H1 (cell line): Measurements from ENCODE around the gene ADH1C. TPM values are rescaled to one million over a fixed set of nuclear protein-coding genes. Genes with fewer than 3 reads are reported as not detected.

Experiments
- CTCF ChIA-PET: fragments of 300-600 bp; sonication (Branson Sonifier 250); formaldehyde crosslinking; loops from one replicate; lab custom pipeline; 2021; ENCODE audit not compliant: partially characterized antibody; lab: Charles Lee
- POLR2A ChIA-PET: fragments of 300-600 bp; sonication (Branson Sonifier 250); formaldehyde crosslinking; loops from one replicate; lab custom pipeline; 2021; ENCODE audit warnings: inconsistent platforms; ENCODE audit not compliant: partially characterized antibody; lab: Charles Lee
- DNase-seq, 2 experiments: peaks; one replicate each; pipeline versions ENCODE4 v3.0.0 to v3.0.0-alpha.2; 2010 to 2022; ENCODE audit warnings: low spot score in 2 of 2, low read depth in 1 of 2, mixed read lengths in 1 of 2
- FAIRE-seq: peaks from 2 replicates; lab custom pipeline; 2011; peaks lifted over from hg19 to GRCh38; lab: Jason Lieb, UNC
- H2AFZ ChIP-seq: 2 replicates; pipeline ENCODE4 v1.8.1; 2012; ENCODE audit warnings: low read length, inconsistent platforms
- H2AK5ac ChIP-seq: 2 replicates; pipeline ENCODE4 v1.6.1; 2013; ENCODE audit warnings: low read depth, low read length
- H2BK120ac ChIP-seq: replicated peaks from 2 replicates; pipeline ENCODE3; 2013; ENCODE audit warnings: low read depth, low read length, inconsistent platforms
- H2BK12ac ChIP-seq: 2 replicates; pipeline ENCODE4 v1.6.1; 2013; ENCODE audit warnings: low read depth, low read length
- H2BK15ac ChIP-seq: 2 replicates; pipeline ENCODE4 v1.6.1; 2013; ENCODE audit warnings: low read length
- H2BK20ac ChIP-seq: 2 replicates; pipeline ENCODE4 v1.6.1; 2013; ENCODE audit warnings: low read length
- H2BK5ac ChIP-seq: 2 replicates; pipeline ENCODE4 v1.6.1; 2013; ENCODE audit warnings: low read depth, low read length
- H3K14ac ChIP-seq: 2 replicates; pipeline ENCODE4 v1.6.1; 2013; ENCODE audit warnings: inconsistent platforms; ENCODE audit not compliant: insufficient read length
- H3K18ac ChIP-seq: 2 replicates; pipeline ENCODE4 v1.6.1; 2013; ENCODE audit warnings: low read length; ENCODE audit errors: extremely low read depth
- H3K23ac ChIP-seq: 2 replicates; pipeline ENCODE4 v1.6.1; 2013; ENCODE audit warnings: inconsistent platforms; ENCODE audit not compliant: insufficient read length
- H3K23me2 ChIP-seq: 2 replicates; pipeline ENCODE4 v1.6.1; 2013; ENCODE audit warnings: low read depth, low read length
- H3K27ac ChIP-seq: 2 replicates; pipeline ENCODE4 v1.6.1; 2011; ENCODE audit warnings: low read depth, low read length, inconsistent platforms
- H3K27me3 ChIP-seq, 4 experiments: replicated peaks in 1 of 4; 1 replicate in 1 of 4; 2 replicates in 3 of 4; pipeline versions ENCODE4 v1.6.1 to v1.8.1; 2011 to 2013; ENCODE audit warnings: low read length in 3 of 4, mild to moderate bottlenecking in 3 of 4, inconsistent platforms in 2 of 4, mixed read lengths in 2 of 4, moderate library complexity in 1 of 4; ENCODE audit not compliant: control insufficient read depth in 3 of 4, insufficient read depth in 3 of 4; ENCODE audit errors: extremely low read depth in 1 of 4
- H3K36me3 ChIP-seq, 4 experiments: 2 replicates each; pipeline versions ENCODE4 v1.6.1 to v1.8.1; 2011 to 2013; ENCODE audit warnings: mild to moderate bottlenecking in 4 of 4, low read length in 3 of 4, moderate library complexity in 2 of 4, control low read depth in 1 of 4, inconsistent platforms in 1 of 4; ENCODE audit not compliant: insufficient read depth in 4 of 4, control insufficient read depth in 2 of 4
- H3K4ac ChIP-seq: replicated peaks from 2 replicates; pipeline ENCODE3; 2013; ENCODE audit warnings: low read length, low read depth, mixed read lengths, inconsistent platforms; ENCODE audit not compliant: insufficient read length
- H3K4me1 ChIP-seq, 4 experiments: replicated peaks in 1 of 4; 1 replicate in 1 of 4; 2 replicates in 3 of 4; pipeline versions ENCODE4 v1.6.1 to v1.8.1; 2011 to 2013; ENCODE audit warnings: low read length in 3 of 4, inconsistent platforms in 2 of 4, mixed read lengths in 1 of 4; ENCODE audit not compliant: insufficient read depth in 4 of 4, control insufficient read depth in 3 of 4
- H3K4me2 ChIP-seq, 2 experiments: 2 replicates each; pipeline versions ENCODE4 v1.6.1 to v1.8.1; 2011 to 2013; ENCODE audit warnings: low read depth in 2 of 2, low read length in 2 of 2, control low read depth in 1 of 2, inconsistent platforms in 1 of 2, mild to moderate bottlenecking in 1 of 2; ENCODE audit not compliant: insufficient read depth in 1 of 2
- H3K4me3 ChIP-seq, 4 experiments: fragments of 200-600, 300-600 bp in 1 of 4; sonication (generic), shearing (Covaris generic), sonication (Bioruptor Twin) in 1 of 4; 2 replicates each; pipeline versions ENCODE4 v1.5.1 to v1.8.1; 2011 to 2016; ENCODE audit warnings: low read length in 4 of 4, low read depth in 3 of 4, control low read depth in 2 of 4, inconsistent platforms in 2 of 4, mild to moderate bottlenecking in 2 of 4, mixed read lengths in 1 of 4, moderate library complexity in 1 of 4; ENCODE audit not compliant: insufficient read depth in 2 of 4; ENCODE audit errors: extremely low read depth in 1 of 4
- H3K56ac ChIP-seq: replicated peaks from 2 replicates; pipeline ENCODE3; 2013; ENCODE audit warnings: low read depth, mild to moderate bottlenecking, mixed read lengths, low read length, inconsistent platforms; ENCODE audit not compliant: insufficient read length
- H3K79me1 ChIP-seq: 2 replicates; pipeline ENCODE4 v1.6.1; 2013; ENCODE audit warnings: low read depth, low read length, control low read depth
- H3K79me2 ChIP-seq, 2 experiments: 2 replicates each; pipeline versions ENCODE4 v1.6.1 to v1.8.1; 2012 to 2013; ENCODE audit warnings: low read length in 2 of 2, mild to moderate bottlenecking in 2 of 2, inconsistent platforms in 1 of 2; ENCODE audit not compliant: insufficient read depth in 2 of 2, control insufficient read depth in 1 of 2
- H3K9ac ChIP-seq, 4 experiments: replicated peaks in 1 of 4; 1 replicate in 1 of 4; 2 replicates in 3 of 4; pipeline versions ENCODE4 v1.6.1 to v1.8.1; 2011 to 2013; ENCODE audit warnings: low read depth in 3 of 4, low read length in 3 of 4, control low read depth in 2 of 4, mild to moderate bottlenecking in 2 of 4, moderate library complexity in 2 of 4, inconsistent platforms in 1 of 4; ENCODE audit errors: extremely low read depth in 1 of 4
- H3K9me3 ChIP-seq, 2 experiments: 2 replicates each; pipeline versions ENCODE4 v1.6.1 to v1.8.1; 2012 to 2013; ENCODE audit warnings: mild to moderate bottlenecking in 2 of 2, moderate library complexity in 2 of 2, control low read depth in 1 of 2, inconsistent platforms in 1 of 2, low read depth in 1 of 2, low read length in 1 of 2, mixed read lengths in 1 of 2; ENCODE audit not compliant: insufficient read depth in 2 of 2
- H4K20me1 ChIP-seq, 2 experiments: replicated peaks in 1 of 2; 2 replicates each; pipeline versions ENCODE3 to v1.8.1; 2011 to 2013; ENCODE audit warnings: inconsistent platforms in 2 of 2, low read length in 2 of 2, mild to moderate bottlenecking in 1 of 2; ENCODE audit not compliant: insufficient read depth in 2 of 2, control insufficient read depth in 1 of 2
- H4K5ac ChIP-seq: 2 replicates; pipeline ENCODE4 v1.6.1; 2013; ENCODE audit warnings: low read length, low read depth, mixed read lengths, inconsistent platforms; ENCODE audit not compliant: insufficient read length
- H4K8ac ChIP-seq: 2 replicates; pipeline ENCODE4 v1.8.0; 2013; ENCODE audit warnings: mild to moderate bottlenecking, moderate library complexity, low read length, inconsistent platforms; ENCODE audit not compliant: insufficient read depth; ENCODE audit errors: extremely low read depth
- H4K91ac ChIP-seq: replicated peaks from 2 replicates; pipeline ENCODE3; 2013; ENCODE audit warnings: low read length, mixed read lengths, inconsistent platforms; ENCODE audit not compliant: insufficient read length
- CREB1 ChIP-seq: IDR thresholded peaks from 2 replicates; pipeline ENCODE4 v1.6.1; 2012; ENCODE audit warnings: inconsistent platforms
- HDAC6 ChIP-seq: IDR thresholded peaks from one replicate; pipeline ENCODE4 v1.7.1; 2012; ENCODE audit warnings: low read depth, mild to moderate bottlenecking, inconsistent platforms, low read length, moderate library complexity
- KDM4A ChIP-seq: IDR thresholded peaks from one replicate; pipeline ENCODE4 v1.7.1; 2012; ENCODE audit warnings: low read depth, mild to moderate bottlenecking, moderate library complexity, low read length, inconsistent platforms; ENCODE audit not compliant: severe bottlenecking
- NANOG ChIP-seq: IDR thresholded peaks from 2 replicates; pipeline ENCODE4 v1.6.1; 2011; ENCODE audit warnings: low read length, low read depth, mild to moderate bottlenecking, inconsistent platforms; ENCODE audit not compliant: insufficient read depth, poor library complexity, severe bottlenecking
- POU5F1 ChIP-seq: IDR thresholded peaks from 2 replicates; pipeline ENCODE4 v1.6.1; 2011; ENCODE audit warnings: low read depth, mild to moderate bottlenecking, low read length, moderate library complexity
- RBBP5 ChIP-seq: IDR thresholded peaks from 2 replicates; pipeline ENCODE4 v1.7.1; 2012; ENCODE audit warnings: low read depth, mild to moderate bottlenecking, inconsistent platforms, low read length, moderate library complexity, borderline replicate concordance
- SIN3A ChIP-seq, 2 experiments: IDR thresholded peaks in 1 of 2; conservative IDR thresholded peaks in 1 of 2; 2 replicates each; pipeline ENCODE4 v1.6.1; 2011 to 2012; ENCODE audit warnings: low read length in 2 of 2, improper control_type of control experiment in 1 of 2, low read depth in 1 of 2, mild to moderate bottlenecking in 1 of 2
- TAF7 ChIP-seq: optimal IDR thresholded peaks from 2 replicates; pipeline ENCODE3; 2011; ENCODE audit warnings: low read depth, mild to moderate bottlenecking, inconsistent platforms, low read length, moderate library complexity, borderline replicate concordance
- YY1 ChIP-seq: IDR thresholded peaks from 2 replicates; pipeline ENCODE4 v1.6.1; 2011; ENCODE audit warnings: low read depth, mild to moderate bottlenecking, low read length
- WGBS, 2 experiments: shearing (Covaris generic) in 1 of 2; methylation state at CpG; one replicate each; pipeline versions ENCODE4 v1.1.6 to v1.1.7; 2013 to 2015; ENCODE audit warnings: low lambda C conversion rate in 2 of 2, mixed read lengths in 2 of 2, inconsistent platforms in 1 of 2, low coverage in 1 of 2, missing lambda C conversion rate in 1 of 2; ENCODE audit not compliant: insufficient replicate concordance in 2 of 2, insufficient coverage in 1 of 2, insufficient read length in 1 of 2; ENCODE audit errors: extremely low coverage in 1 of 2, missing lambda C conversion rate in 1 of 2; 5-methylcytosine and 5-hydroxymethylcytosine counted together
- polyA plus RNA-seq, 7 experiments: library from polyadenylated mRNA; depleted of rRNA in 3 of 7; stranded (reverse) in 5 of 7; unstranded in 2 of 7; fragments of >200 nt in 5 of 7; fragments of 200-250 nt in 2 of 7; gene quantifications; 1 replicate in 5 of 7; 2 replicates in 1 of 7; 4 replicates in 1 of 7; pipeline versions ENCODE4 v1.2.1 to v1.2.3, GENCODE V29; 2011 to 2013; ENCODE audit warnings: missing spikeins in 2 of 7, mixed read lengths in 2 of 7
- total RNA-seq: library from RNA; stranded (reverse); fragmentation: NEBNext Ultra II Directional; extraction: Animal tissue kit (Norgen Biotek cat#: 25700); gene quantifications from 2 replicates; pipeline ENCODE4 v1.2.1, GENCODE V29; 2021
- TF ChIP-seq, protein P1 (sequence below): IDR thresholded peaks from 2 replicates; pipeline ENCODE4 v1.6.1; 2012; ENCODE audit warnings: inconsistent platforms

Gene ADH1C
- total and polyA plus RNA-seq, 2 of the 8 experiments (the other 6 are each of a cell fraction or from before 2014, with no cell fraction given), result not detected

GRCh38 chr4:99317354-99317753, 35.2 kb downstream of the ADH1C start:
- H2BK15ac ChIP-seq, result no peak overlapping the region
- peaks cover 0 to 3% (median 3%) of the 10 kb centered on the region in 4 experiments; a peak in 3 of 7 replicates for H3K4me1 ChIP-seq
- TF ChIP-seq CREB1 (no peak), POU5F1 (no peak), KDM4A (no peak), HDAC6 (no peak), YY1 (no peak), NANOG (no peak), TAF7 (no peak), RBBP5 (no peak), SIN3A (conservative IDR thresholded peaks at IDR 0.05 in 1 of 2, IDR thresholded peaks at IDR 0.05 in 1 of 2; ENCODE audit: low read depth in 1 of 2, low read length in 2 of 2) (no peak)
- TF ChIP-seq, protein P1, sequence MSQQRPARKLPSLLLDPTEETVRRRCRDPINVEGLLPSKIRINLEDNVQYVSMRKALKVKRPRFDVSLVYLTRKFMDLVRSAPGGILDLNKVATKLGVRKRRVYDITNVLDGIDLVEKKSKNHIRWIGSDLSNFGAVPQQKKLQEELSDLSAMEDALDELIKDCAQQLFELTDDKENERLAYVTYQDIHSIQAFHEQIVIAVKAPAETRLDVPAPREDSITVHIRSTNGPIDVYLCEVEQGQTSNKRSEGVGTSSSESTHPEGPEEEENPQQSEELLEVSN, result no peak
- no peak overlapping the region for H3K23ac ChIP-seq
- FAIRE-seq (no peak), DNase-seq (no peak)
- no peak overlapping the region for H3K27ac ChIP-seq
- no peak overlapping the region for H4K91ac ChIP-seq
- H3K14ac ChIP-seq, result no peak overlapping the region
- H3K4me2 ChIP-seq, result no peak overlapping the region
- H3K4ac ChIP-seq, result no peak overlapping the region
- peak overlapping the region; percentile 28 for H2AFZ ChIP-seq
- no peak overlapping the region for H3K56ac ChIP-seq
- CTCF ChIA-PET, result no interaction called here
- H3K4me3 ChIP-seq, result no peak overlapping the region
- no peak overlapping the region for H2AK5ac ChIP-seq
- POLR2A ChIA-PET, result no interaction called here
- 90% methylated on average over 3 of the region's 3 CpGs; no CpG with 5 or more reads in 1 of the 2 experiments for WGBS, 2 experiments
- H2BK5ac ChIP-seq, result no peak overlapping the region
- H2BK20ac ChIP-seq, result no peak overlapping the region
- no peaks in the 10 kb centered on the region for H3K9me3 ChIP-seq
- H3K18ac ChIP-seq, result no peak overlapping the region
- H3K27me3 ChIP-seq, result no peaks in the 10 kb centered on the region
- H4K20me1 ChIP-seq, result no peaks in the 10 kb centered on the region
- no peaks in the 10 kb centered on the region for H3K36me3 ChIP-seq
- H2BK120ac ChIP-seq, result no peak overlapping the region
- H4K8ac ChIP-seq, result no peak overlapping the region
- no peak overlapping the region for H3K9ac ChIP-seq
- H3K79me1 ChIP-seq, result no peaks in the 10 kb centered on the region
- H3K79me2 ChIP-seq, result no peaks in the 10 kb centered on the region
- H3K23me2 ChIP-seq, result no peaks in the 10 kb centered on the region
- H2BK12ac ChIP-seq, result no peak overlapping the region
- H4K5ac ChIP-seq, result no peak overlapping the region
